ENCODE results near the gene LAIR1.

- TF ChIP-seq CTCF (IDR thresholded peaks at IDR 0.05) (no peak), POLR2A (IDR thresholded peaks at IDR 0.05) (no peak)
These were observed 12.2 kb downstream of the LAIR1 start for GRCh38 chr19:54352546-54352945.
